Thyroid gland (tissue), 4 donors: ENCODE data around the gene SCFD2.

Source experiments
- POLR2A ChIP-seq, 2 donors: fragments of 450-650 bp; IDR thresholded peaks; one replicate each; pipeline ENCODE4 v1.6.1; 2017; ENCODE audit warnings: antibody characterized with exemption in 2 of 2, mild to moderate bottlenecking in 2 of 2, moderate library complexity in 1 of 2
- TF ChIP-seq, protein P1 (sequence below), 6 experiments: fragments of 200-600 bp in 3 of 6; fragments of 450-650 bp in 3 of 6; sonication (generic) in 3 of 6; IDR thresholded peaks; one replicate each; pipeline ENCODE4 v1.5.1; 2016 to 2019; ENCODE audit warnings: antibody characterized with exemption in 6 of 6, mild to moderate bottlenecking in 2 of 6, inconsistent platforms in 1 of 6, moderate library complexity in 1 of 6

GRCh38 chr4:53057679-53058078 is 308.2 kb downstream of the SCFD2 start:
- TF ChIP-seq, protein P1, sequence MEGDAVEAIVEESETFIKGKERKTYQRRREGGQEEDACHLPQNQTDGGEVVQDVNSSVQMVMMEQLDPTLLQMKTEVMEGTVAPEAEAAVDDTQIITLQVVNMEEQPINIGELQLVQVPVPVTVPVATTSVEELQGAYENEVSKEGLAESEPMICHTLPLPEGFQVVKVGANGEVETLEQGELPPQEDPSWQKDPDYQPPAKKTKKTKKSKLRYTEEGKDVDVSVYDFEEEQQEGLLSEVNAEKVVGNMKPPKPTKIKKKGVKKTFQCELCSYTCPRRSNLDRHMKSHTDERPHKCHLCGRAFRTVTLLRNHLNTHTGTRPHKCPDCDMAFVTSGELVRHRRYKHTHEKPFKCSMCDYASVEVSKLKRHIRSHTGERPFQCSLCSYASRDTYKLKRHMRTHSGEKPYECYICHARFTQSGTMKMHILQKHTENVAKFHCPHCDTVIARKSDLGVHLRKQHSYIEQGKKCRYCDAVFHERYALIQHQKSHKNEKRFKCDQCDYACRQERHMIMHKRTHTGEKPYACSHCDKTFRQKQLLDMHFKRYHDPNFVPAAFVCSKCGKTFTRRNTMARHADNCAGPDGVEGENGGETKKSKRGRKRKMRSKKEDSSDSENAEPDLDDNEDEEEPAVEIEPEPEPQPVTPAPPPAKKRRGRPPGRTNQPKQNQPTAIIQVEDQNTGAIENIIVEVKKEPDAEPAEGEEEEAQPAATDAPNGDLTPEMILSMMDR (IDR thresholded peaks at IDR 0.05) = no peak
- no peak for TF ChIP-seq POLR2A (IDR thresholded peaks at IDR 0.05)
